K562 (cell line): ENCODE measurements around the gene OSBPL3. TPM values are rescaled to one million over a fixed set of nuclear protein-coding genes. Genes with fewer than 3 reads are reported as not detected.

Source experiments
- ATAC-seq: fragments of 200-7000 bp; cut with Tn5 transposase; 3 replicates; pipeline ENCODE4 v1.9.1; 2020; ENCODE audit warnings: moderate library complexity
- BruUV-seq: library from RNA; stranded (reverse); fragments of 400-500 nt; replicated peaks from 2 replicates; lab custom pipeline; 2021; lab: Mats Ljungman, UMichigan
- CTCF ChIA-PET: fragments of 300-600 bp; formaldehyde crosslinking; extraction: SDS; loops from one replicate; lab custom pipeline; 2021; ENCODE audit warnings: low intra/inter-chr PET ratio; lab: Yijun Ruan, JAX
- POLR2A ChIA-PET: fragments of 300-600, 350-650 bp; sonication (Branson Sonifier 250); formaldehyde crosslinking; extraction: SDS; loops from one replicate; lab custom pipeline; 2021; ENCODE audit warnings: antibody characterized with exemption, inconsistent platforms; lab: Yijun Ruan, JAX
- DNase-seq, 4 experiments: peaks; one replicate each; pipeline versions ENCODE4 v3.0.0 to v3.0.0-alpha.2; 2011 to 2018; ENCODE audit warnings: low spot score in 3 of 4, mixed read lengths in 3 of 4; ENCODE audit errors: extremely low read depth in 1 of 4
- FAIRE-seq: peaks from 2 replicates; lab custom pipeline; 2011; peaks lifted over from hg19 to GRCh38; lab: Jason Lieb, UNC
- H2AFZ ChIP-seq: 2 replicates; pipeline ENCODE4 v1.6.0; 2011; ENCODE audit warnings: low read depth, low read length, control low read depth, inconsistent platforms
- H3K27ac ChIP-seq: fragments of 200-600 bp; 3 replicates; pipeline ENCODE4 v1.8.0; 2011; ENCODE audit warnings: low read depth, mild to moderate bottlenecking, control low read depth, inconsistent platforms, low read length, moderate library complexity, mixed read lengths; ENCODE audit errors: extremely low read depth
- H3K27me3 ChIP-seq, 2 experiments: fragments of 300-600 bp in 1 of 2; 2 replicates in 1 of 2; 3 replicates in 1 of 2; pipeline versions ENCODE4 v1.6.0 to v1.8.0; 2011; ENCODE audit warnings: inconsistent platforms in 2 of 2, low read length in 2 of 2, mild to moderate bottlenecking in 1 of 2, mixed read lengths in 1 of 2, moderate library complexity in 1 of 2; ENCODE audit not compliant: control insufficient read depth in 2 of 2, insufficient read depth in 2 of 2
- H3K36me3 ChIP-seq: fragments of 300-600 bp; 3 replicates; pipeline ENCODE4 v1.8.0; 2011; ENCODE audit warnings: mild to moderate bottlenecking, low read length, inconsistent platforms; ENCODE audit not compliant: control insufficient read depth, insufficient read depth
- H3K4me1 ChIP-seq, 2 experiments: fragments of 200-600 bp in 1 of 2; replicated peaks in 1 of 2; 2 replicates in 1 of 2; 3 replicates in 1 of 2; pipeline versions ENCODE4 v1.5.1 to v1.8.0; 2011; ENCODE audit warnings: inconsistent platforms in 2 of 2, low read length in 2 of 2, mild to moderate bottlenecking in 1 of 2, mixed read lengths in 1 of 2, moderate library complexity in 1 of 2; ENCODE audit not compliant: control insufficient read depth in 2 of 2, insufficient read depth in 2 of 2
- H3K4me2 ChIP-seq: 2 replicates; pipeline ENCODE4 v1.6.1; 2011; ENCODE audit warnings: low read length, control low read depth, inconsistent platforms, mixed read lengths; ENCODE audit not compliant: insufficient read depth
- H3K4me3 ChIP-seq: fragments of 200-600 bp; sonication (generic), shearing (Covaris generic); 2 replicates; pipeline ENCODE4 v1.5.1; 2016; ENCODE audit warnings: control low read depth, inconsistent platforms
- H3K79me2 ChIP-seq: fragments of 200-600 bp; 3 replicates; pipeline ENCODE4 v1.8.0; 2011; ENCODE audit warnings: low read length, inconsistent platforms; ENCODE audit not compliant: control insufficient read depth, insufficient read depth
- H3K9ac ChIP-seq, 2 experiments: 2 replicates each; pipeline versions ENCODE4 v1.6.0 to v1.6.1; 2011; ENCODE audit warnings: low read depth in 2 of 2, low read length in 2 of 2, control low read depth in 1 of 2, inconsistent platforms in 1 of 2, mild to moderate bottlenecking in 1 of 2, mixed read lengths in 1 of 2; ENCODE audit not compliant: insufficient read depth in 1 of 2
- H3K9me1 ChIP-seq: one replicate; pipeline ENCODE4 v1.6.0; 2011; ENCODE audit warnings: inconsistent platforms, mild to moderate bottlenecking, low read length, moderate library complexity; ENCODE audit not compliant: control insufficient read depth, insufficient read depth
- H3K9me3 ChIP-seq: replicated peaks from 2 replicates; pipeline ENCODE4 v1.5.1; 2011; ENCODE audit warnings: low read depth, low read length, inconsistent platforms; ENCODE audit not compliant: control insufficient read depth, insufficient read depth
- H4K20me1 ChIP-seq: replicated peaks from 2 replicates; pipeline ENCODE4 v1.6.1; 2011; ENCODE audit warnings: low read length, inconsistent platforms, mixed read lengths; ENCODE audit not compliant: control insufficient read depth, insufficient read depth
- E2F5 ChIP-seq: sonication (generic); formaldehyde crosslinking; IDR thresholded peaks from 2 replicates; pipeline ENCODE4 v1.8.0; 2022; ENCODE audit warnings: mild to moderate bottlenecking, missing genetic modification reagents
- GATA2 ChIP-seq: sonication (generic); formaldehyde crosslinking; IDR thresholded peaks from 2 replicates; pipeline ENCODE4 v1.4.0; 2020; ENCODE audit warnings: mild to moderate bottlenecking, missing genetic modification reagents
- JUND ChIP-seq, 2 experiments: IDR thresholded peaks; 2 replicates in 1 of 2; 3 replicates in 1 of 2; pipeline ENCODE4 v1.6.1; 2011; ENCODE audit warnings: borderline replicate concordance in 2 of 2, low read depth in 2 of 2, low read length in 2 of 2, improper control_type of control experiment in 1 of 2, missing biosample characterization in 1 of 2, missing genetic modification characterization in 1 of 2, missing genetic modification reagents in 1 of 2
- PKNOX1 ChIP-seq: fragments of 450-650 bp; IDR thresholded peaks from 2 replicates; pipeline ENCODE4 v1.6.1; 2016
- POLR3A ChIP-seq: IDR thresholded peaks from 2 replicates; pipeline ENCODE4 v1.6.1; 2011; ENCODE audit warnings: borderline replicate concordance, mild to moderate bottlenecking, moderate library complexity; ENCODE audit not compliant: insufficient read length, insufficient read depth; ENCODE audit errors: extremely low read depth
- PURB ChIP-seq: sonication (generic); formaldehyde crosslinking; IDR thresholded peaks from 2 replicates; pipeline ENCODE4 v1.9.0; 2021; ENCODE audit warnings: low read depth, mild to moderate bottlenecking, missing genetic modification reagents
- RAD21 ChIP-seq, 2 experiments: fragments of 250-450 bp in 1 of 2; fragments of 450-650 bp in 1 of 2; sonication (Bioruptor Pico) in 1 of 2; formaldehyde crosslinking in 1 of 2; IDR thresholded peaks in 1 of 2; conservative IDR thresholded peaks in 1 of 2; 2 replicates each; pipeline versions ENCODE4 v1.4.0 to v1.8.0; 2020 to 2022; ENCODE audit warnings: mild to moderate bottlenecking in 2 of 2, moderate library complexity in 1 of 2
- RBBP5 ChIP-seq: fragments of 200-600 bp; sonication (generic); IDR thresholded peaks from 2 replicates; pipeline ENCODE4 v1.6.1; 2012; ENCODE audit warnings: borderline replicate concordance, mild to moderate bottlenecking, low read length, control low read depth, inconsistent platforms; ENCODE audit not compliant: insufficient read depth, poor library complexity, severe bottlenecking
- RBM17 ChIP-seq: fragments of 200-400 bp; formaldehyde crosslinking; IDR thresholded peaks from 2 replicates; pipeline ENCODE4 v1.6.1; 2017; ENCODE audit warnings: low read depth, mild to moderate bottlenecking, low read length, borderline replicate concordance
- ZNF134 ChIP-seq: fragments of 250-450 bp; sonication (Bioruptor Pico); conservative IDR thresholded peaks from 2 replicates; pipeline ENCODE4 v1.4.0; 2020
- ZNF347 ChIP-seq: fragments of 450-650 bp; formaldehyde crosslinking; IDR thresholded peaks from 2 replicates; pipeline ENCODE4 v1.4.0; 2020; ENCODE audit warnings: low read depth, mild to moderate bottlenecking, moderate library complexity
- WGBS: fragments of 100-300 bp; shearing (Covaris generic); methylation state at CpG from one replicate; pipeline ENCODE4 v1.1.6; 2016; ENCODE audit warnings: low coverage, mixed read lengths; ENCODE audit not compliant: insufficient coverage; ENCODE audit errors: missing lambda C conversion rate; 5-methylcytosine and 5-hydroxymethylcytosine counted together
- in situ Hi-C: fragments of 300-500 bp; cut with MboI; formaldehyde crosslinking; loops from 4 replicates; pipeline ENCODE4 v1.15.0; 2018; ENCODE audit warnings: inconsistent platforms, mixed read lengths
- intact Hi-C: fragments of 100-400 bp; cut with micrococcal nuclease; formaldehyde crosslinking; loops from 2 replicates; pipeline ENCODE4 v1.14.2; 2022
- polyA plus RNA-seq, 8 experiments: library from polyadenylated mRNA; depleted of rRNA in 4 of 8; stranded (reverse) in 5 of 8; unstranded in 3 of 8; fragments of >200 nt; fragmentation: Nextera tagmentation in 2 of 8; fragmentation: Illumina TruSeq in 1 of 8; extraction: Ambion mirVana in 2 of 8; extraction: Trizol in 1 of 8; gene quantifications; 2 replicates each; pipeline versions ENCODE4 v1.2.1 to v1.2.3, GENCODE V29; 2011 to 2014; ENCODE audit warnings: inconsistent platforms in 1 of 8, missing spikeins in 1 of 8
- total RNA-seq, 7 experiments: library from RNA; depleted of rRNA in 6 of 7; stranded (reverse); fragments of >200 nt in 6 of 7; fragmentation: Illumina TruSeq in 2 of 7; extraction: Trizol in 2 of 7; gene quantifications; 2 replicates each; pipeline versions ENCODE4 v1.2.1 to v1.2.3, GENCODE V29; 2011 to 2021; ENCODE audit warnings: low replicate concordance in 1 of 7
- TF ChIP-seq, protein P1 (sequence below): fragments of 250-450 bp; sonication (Bioruptor Pico); IDR thresholded peaks from 2 replicates; pipeline ENCODE4 v1.8.0; 2022; ENCODE audit warnings: inconsistent platforms, mild to moderate bottlenecking, moderate library complexity, borderline replicate concordance
- TF ChIP-seq, protein P2 (sequence below): sonication (generic); formaldehyde crosslinking; IDR thresholded peaks from 2 replicates; pipeline ENCODE4 v1.8.0; 2022; ENCODE audit warnings: mild to moderate bottlenecking, missing genetic modification reagents

OSBPL3 gene
- total and polyA plus RNA-seq, 9 of the 15 experiments (the other 6 are each of a cell fraction or from before 2014, with no cell fraction given), result 4.8 to 37.2 (median 26.5) TPM

- Histone ChIP-seq H3K4me1 (peaks cover 6 to 38% of the 10 kb centered on the region in 2 experiments), H3K36me3 (no peaks in the 10 kb centered on the region), H2AFZ (no peak overlapping the region), H3K9me3 (no peaks in the 10 kb centered on the region), H3K79me2 (peaks cover 94% of the 10 kb centered on the region), H3K9me1 (no peaks in the 10 kb centered on the region), H3K27me3 (no peaks in the 10 kb centered on the region), H3K27ac (no peak overlapping the region), H3K4me2 (no peak overlapping the region), H3K4me3 (no peak overlapping the region), H4K20me1 (peaks cover 12% of the 10 kb centered on the region; the same call in 1 of the 2 replicates), H3K9ac (no peak overlapping the region)
- WGBS, result 49% methylated on average over 2 of the region's 2 CpGs
- DNase-seq (no peak), FAIRE-seq (no peak), ATAC-seq (no peak)
- POLR2A ChIA-PET, result interaction anchor here (0.5 to 1.2 kb wide), 4 partner anchors 8 to 1240 kb away, joined by 3 to 5 read pairs (median 3); no protein-coding TSS in a partner anchor
- intact Hi-C loops (no loop called here), in situ Hi-C loops (no loop called here)
- BruUV-seq, result no TSS peak
- CTCF ChIA-PET, result no interaction called here
- TF ChIP-seq POLR3A, result no peak
- TF ChIP-seq ZNF134 (CRISPR knock-in tag), result no peak
- TF ChIP-seq RBBP5, result no peak
- no peak for TF ChIP-seq JUND (IDR thresholded peaks at IDR 0.05; ENCODE audit: borderline replicate concordance, low read depth, low read length)
- TF ChIP-seq JUND (tag; IDR thresholded peaks at IDR 0.05; ENCODE audit: borderline replicate concordance, low read depth, low read length), result peak; percentile 31; the same call in 1 of the 3 replicates
- no peak for TF ChIP-seq RAD21 (CRISPR knock-in tag; conservative IDR thresholded peaks at IDR 0.05 in 1 of 2, IDR thresholded peaks at IDR 0.05 in 1 of 2)
- peak; percentile 53 for TF ChIP-seq PKNOX1
- TF ChIP-seq E2F5 (CRISPR knock-in tag), result no peak
- TF ChIP-seq, protein P1, sequence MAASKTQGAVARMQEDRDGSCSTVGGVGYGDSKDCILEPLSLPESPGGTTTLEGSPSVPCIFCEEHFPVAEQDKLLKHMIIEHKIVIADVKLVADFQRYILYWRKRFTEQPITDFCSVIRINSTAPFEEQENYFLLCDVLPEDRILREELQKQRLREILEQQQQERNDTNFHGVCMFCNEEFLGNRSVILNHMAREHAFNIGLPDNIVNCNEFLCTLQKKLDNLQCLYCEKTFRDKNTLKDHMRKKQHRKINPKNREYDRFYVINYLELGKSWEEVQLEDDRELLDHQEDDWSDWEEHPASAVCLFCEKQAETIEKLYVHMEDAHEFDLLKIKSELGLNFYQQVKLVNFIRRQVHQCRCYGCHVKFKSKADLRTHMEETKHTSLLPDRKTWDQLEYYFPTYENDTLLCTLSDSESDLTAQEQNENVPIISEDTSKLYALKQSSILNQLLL (CRISPR knock-in tag), result no peak
- TF ChIP-seq, protein P2, sequence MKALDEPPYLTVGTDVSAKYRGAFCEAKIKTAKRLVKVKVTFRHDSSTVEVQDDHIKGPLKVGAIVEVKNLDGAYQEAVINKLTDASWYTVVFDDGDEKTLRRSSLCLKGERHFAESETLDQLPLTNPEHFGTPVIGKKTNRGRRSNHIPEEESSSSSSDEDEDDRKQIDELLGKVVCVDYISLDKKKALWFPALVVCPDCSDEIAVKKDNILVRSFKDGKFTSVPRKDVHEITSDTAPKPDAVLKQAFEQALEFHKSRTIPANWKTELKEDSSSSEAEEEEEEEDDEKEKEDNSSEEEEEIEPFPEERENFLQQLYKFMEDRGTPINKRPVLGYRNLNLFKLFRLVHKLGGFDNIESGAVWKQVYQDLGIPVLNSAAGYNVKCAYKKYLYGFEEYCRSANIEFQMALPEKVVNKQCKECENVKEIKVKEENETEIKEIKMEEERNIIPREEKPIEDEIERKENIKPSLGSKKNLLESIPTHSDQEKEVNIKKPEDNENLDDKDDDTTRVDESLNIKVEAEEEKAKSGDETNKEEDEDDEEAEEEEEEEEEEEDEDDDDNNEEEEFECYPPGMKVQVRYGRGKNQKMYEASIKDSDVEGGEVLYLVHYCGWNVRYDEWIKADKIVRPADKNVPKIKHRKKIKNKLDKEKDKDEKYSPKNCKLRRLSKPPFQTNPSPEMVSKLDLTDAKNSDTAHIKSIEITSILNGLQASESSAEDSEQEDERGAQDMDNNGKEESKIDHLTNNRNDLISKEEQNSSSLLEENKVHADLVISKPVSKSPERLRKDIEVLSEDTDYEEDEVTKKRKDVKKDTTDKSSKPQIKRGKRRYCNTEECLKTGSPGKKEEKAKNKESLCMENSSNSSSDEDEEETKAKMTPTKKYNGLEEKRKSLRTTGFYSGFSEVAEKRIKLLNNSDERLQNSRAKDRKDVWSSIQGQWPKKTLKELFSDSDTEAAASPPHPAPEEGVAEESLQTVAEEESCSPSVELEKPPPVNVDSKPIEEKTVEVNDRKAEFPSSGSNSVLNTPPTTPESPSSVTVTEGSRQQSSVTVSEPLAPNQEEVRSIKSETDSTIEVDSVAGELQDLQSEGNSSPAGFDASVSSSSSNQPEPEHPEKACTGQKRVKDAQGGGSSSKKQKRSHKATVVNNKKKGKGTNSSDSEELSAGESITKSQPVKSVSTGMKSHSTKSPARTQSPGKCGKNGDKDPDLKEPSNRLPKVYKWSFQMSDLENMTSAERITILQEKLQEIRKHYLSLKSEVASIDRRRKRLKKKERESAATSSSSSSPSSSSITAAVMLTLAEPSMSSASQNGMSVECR (CRISPR knock-in tag), result no peak
- no peak for TF ChIP-seq RBM17
- no peak for TF ChIP-seq GATA2
- no peak for TF ChIP-seq PURB (CRISPR knock-in tag)
- no peak for TF ChIP-seq ZNF347 (CRISPR knock-in tag)
These were observed 15.8 kb downstream of the OSBPL3 start for GRCh38 chr7:24964191-24964590.
